Ascending aorta (tissue), 2 donors: ENCODE measurements around the gene SH2D5. TPM values are rescaled to one million over a fixed set of nuclear protein-coding genes. Genes with fewer than 3 reads are reported as not detected.
"Not testable (repeated sequence)": the region's sequence is repeated elsewhere in the genome, so short reads cannot be mapped to it uniquely, and the experiment has no call there.

Experiments used
- DNase-seq, 2 donors: peaks; one replicate each; pipeline ENCODE4 v3.0.0-alpha.2; 2019; ENCODE audit warnings: low spot score in 2 of 2
- H3K27ac ChIP-seq, 2 donors: fragments of 200-600 bp; sonication (generic); one replicate each; pipeline ENCODE4 v1.5.1; 2016 to 2017; ENCODE audit warnings: mild to moderate bottlenecking in 1 of 2
- H3K27me3 ChIP-seq: fragments of 200-600 bp; sonication (generic); one replicate; pipeline ENCODE4 v1.5.1; 2017
- H3K36me3 ChIP-seq, 2 donors: fragments of 200-600 bp; sonication (generic); one replicate each; pipeline ENCODE4 v1.5.1; 2016
- H3K4me1 ChIP-seq, 2 donors: fragments of 200-600 bp; sonication (generic); one replicate each; pipeline ENCODE4 v1.5.1; 2016 to 2017; ENCODE audit warnings: mild to moderate bottlenecking in 1 of 2
- H3K4me3 ChIP-seq, 2 donors: fragments of 200-600 bp; sonication (generic); one replicate each; pipeline ENCODE4 v1.5.1; 2016 to 2017; ENCODE audit warnings: mild to moderate bottlenecking in 1 of 2
- H3K9me3 ChIP-seq, 2 donors: fragments of 200-600 bp; sonication (generic); one replicate each; pipeline ENCODE4 v1.5.1; 2016
- CTCF ChIP-seq, 3 experiments: fragments of 200-600 bp in 2 of 3; fragments of 450-650 bp in 1 of 3; sonication (generic) in 2 of 3; IDR thresholded peaks; one replicate each; pipeline ENCODE4 v1.5.1; 2016 to 2019; ENCODE audit warnings: antibody characterized with exemption in 3 of 3, mild to moderate bottlenecking in 1 of 3, moderate library complexity in 1 of 3
- intact Hi-C: fragments of 100-400 bp; cut with DNase I; formaldehyde crosslinking; loops from one replicate; pipeline ENCODE4 v1.15.1; 2023
- total RNA-seq: library from RNA; depleted of rRNA; stranded (reverse); fragments of >200 nt; gene quantifications from one replicate; pipeline ENCODE4 v1.1.0, GENCODE V29; 2016

The SH2D5 gene
- total RNA-seq, 1 donor from 2014 or later, result not detected

- Histone ChIP-seq H3K36me3 (no peaks in the 10 kb centered on the region), H3K4me3 (no peak overlapping the region), H3K27ac (no peak overlapping the region), H3K4me1 (peaks cover 0 to 4% of the 10 kb centered on the region in 2 donors), H3K27me3 (peaks cover 8% of the 10 kb centered on the region), H3K9me3 (no peaks in the 10 kb centered on the region)
- intact Hi-C loops, result no loop called here
- no peak for TF ChIP-seq CTCF (IDR thresholded peaks at IDR 0.05)
- DNase-seq, result peak in 1 of 2 donors; percentile 33
These were observed 13.2 kb downstream of the SH2D5 start for GRCh38 chr1:20719261-20719660.

DNA sequence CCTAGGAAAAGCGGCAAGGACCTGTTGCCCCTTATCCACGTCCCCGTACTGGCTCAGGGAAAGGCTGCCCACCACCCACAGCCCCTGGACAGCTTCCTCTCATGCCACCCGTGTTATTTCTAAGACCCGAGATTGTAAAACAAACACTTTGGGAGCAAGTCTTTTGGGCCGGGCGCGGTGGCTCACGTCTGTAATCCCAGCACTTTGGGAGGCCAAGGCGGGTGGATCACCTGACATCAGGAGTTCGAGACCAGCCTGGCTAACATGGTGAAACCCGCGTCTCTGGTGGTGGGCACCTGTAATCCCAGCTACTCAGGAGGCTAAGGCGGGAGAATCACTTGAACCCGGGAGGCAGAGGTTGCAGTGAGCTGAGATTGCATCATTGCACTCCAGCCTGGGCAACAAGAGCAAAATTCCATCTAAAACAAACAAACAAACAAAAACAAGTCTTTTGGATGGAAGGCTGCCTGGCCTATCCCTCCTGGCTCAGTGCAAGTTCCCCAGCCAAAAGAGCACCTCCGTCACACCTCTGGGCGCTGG lies 14.1 kb downstream of the SH2D5 start:
- intact Hi-C loops, H3K36me3 ChIP-seq, H3K27me3 ChIP-seq, DNase-seq, H3K4me1 ChIP-seq, H3K27ac ChIP-seq, H3K9me3 ChIP-seq: not testable (repeated sequence)
- peak overlapping the region; percentile 65 to 66 for H3K4me3 ChIP-seq

DNA sequence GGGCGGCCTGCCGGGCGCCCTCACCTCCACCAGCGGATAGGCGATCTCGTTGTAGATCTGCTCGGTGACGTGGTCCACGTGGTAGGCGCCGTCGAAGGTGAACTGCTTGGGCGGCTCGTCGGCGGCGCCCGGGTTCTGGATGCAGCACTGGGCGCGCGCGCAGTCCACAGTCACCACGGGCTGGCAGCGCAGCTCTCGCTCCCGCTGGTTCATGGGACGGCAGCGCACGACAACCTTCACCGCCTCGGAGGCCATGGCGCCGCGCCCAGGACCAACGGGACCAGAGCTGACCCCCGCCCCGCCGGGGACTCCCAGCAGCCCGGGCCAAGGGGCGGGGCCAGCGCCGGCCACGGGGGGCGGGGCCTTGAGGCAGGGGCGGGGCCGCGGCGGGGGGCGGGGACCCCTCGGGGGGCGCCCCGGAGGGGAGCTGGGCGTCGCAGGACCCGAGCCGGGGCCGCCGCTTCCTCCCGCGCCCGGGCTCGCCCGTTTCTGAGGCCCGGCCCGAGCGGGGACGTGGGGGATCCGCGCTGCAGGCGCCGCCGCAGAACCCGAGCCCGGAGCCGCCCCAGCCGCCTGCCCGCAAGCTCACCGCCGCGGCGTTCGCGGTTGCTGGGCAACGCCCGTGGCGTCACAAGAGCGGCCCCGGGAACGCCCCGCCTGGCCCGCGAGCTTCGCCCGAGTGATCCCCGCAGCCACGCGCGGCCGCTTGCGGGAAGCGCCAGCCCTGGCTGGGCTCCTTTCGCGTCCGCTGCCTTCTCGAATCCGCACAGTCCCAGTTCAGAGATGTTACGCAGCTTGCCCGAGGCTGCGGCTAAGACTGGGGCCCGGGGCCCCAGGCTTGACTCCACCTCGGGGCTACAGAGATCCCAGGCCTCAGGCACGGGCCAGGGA lies 14.8 kb downstream of the SH2D5 start, which contains the start of gene KIF17:
TSS of gene KIF17 (minus strand) at position 556 of the 891 bp plus-strand sequence. CDS start at position 255, 301 bp downstream.
- no peaks in the 10 kb centered on the region for H3K9me3 ChIP-seq
- peaks cover 8% of the 10 kb centered on the region for H3K27me3 ChIP-seq
- no peaks in the 10 kb centered on the region for H3K36me3 ChIP-seq
- peak in 1 of 2 donors; percentile 81 for DNase-seq
- peaks cover 0 to 4% of the 10 kb centered on the region in 2 donors for H3K4me1 ChIP-seq
- no peak within 1 kb of the TSS for H3K27ac ChIP-seq
- H3K4me3 ChIP-seq, result peak within 1 kb of the TSS; percentile 65 to 66
- TF ChIP-seq CTCF (IDR thresholded peaks at IDR 0.05), result no peak
- intact Hi-C loops, result no loop called here

DNA sequence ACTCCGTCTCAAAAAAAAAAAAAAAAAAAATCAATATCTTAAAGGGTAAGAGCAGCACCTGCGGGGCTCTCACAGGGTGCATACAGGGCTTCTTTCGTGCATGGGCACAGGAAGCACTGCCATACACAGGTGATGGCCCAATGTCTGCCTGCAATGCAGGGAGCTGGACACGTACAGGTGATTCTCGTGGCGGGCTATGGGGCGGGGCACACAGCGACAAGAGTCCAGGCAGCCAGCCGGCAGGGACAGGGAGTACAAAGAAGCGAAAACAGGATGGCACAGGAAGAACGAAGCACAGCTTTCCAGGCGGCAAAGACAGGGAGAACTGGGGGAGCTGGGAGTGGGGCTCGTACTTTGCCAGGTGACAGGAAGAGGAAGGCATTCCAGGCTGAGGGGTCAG lies 16.3 kb downstream of the SH2D5 start:
- Histone ChIP-seq H3K27me3 (peaks cover 8% of the 10 kb centered on the region), H3K4me3 (no peak overlapping the region), H3K4me1 (peaks cover 0 to 4% of the 10 kb centered on the region in 2 donors), H3K9me3 (no peaks in the 10 kb centered on the region), H3K27ac (no peak overlapping the region), H3K36me3 (no peaks in the 10 kb centered on the region)
- no peak for TF ChIP-seq CTCF (IDR thresholded peaks at IDR 0.05)
- intact Hi-C loops, result no loop called here
- DNase-seq, result no peak

- H3K36me3 ChIP-seq, result no peaks in the 10 kb centered on the region
- intact Hi-C loops, result no loop called here
- peaks cover 0 to 4% of the 10 kb centered on the region in 2 donors for H3K4me1 ChIP-seq
- no peak overlapping the region for H3K4me3 ChIP-seq
- no peak for TF ChIP-seq CTCF (IDR thresholded peaks at IDR 0.05)
- H3K27me3 ChIP-seq, result peaks cover 8% of the 10 kb centered on the region
- no peak for DNase-seq
- H3K9me3 ChIP-seq, result no peaks in the 10 kb centered on the region
- no peak overlapping the region for H3K27ac ChIP-seq
These were observed 17.1 kb downstream of the SH2D5 start for GRCh38 chr1:20715406-20715805.

DNA sequence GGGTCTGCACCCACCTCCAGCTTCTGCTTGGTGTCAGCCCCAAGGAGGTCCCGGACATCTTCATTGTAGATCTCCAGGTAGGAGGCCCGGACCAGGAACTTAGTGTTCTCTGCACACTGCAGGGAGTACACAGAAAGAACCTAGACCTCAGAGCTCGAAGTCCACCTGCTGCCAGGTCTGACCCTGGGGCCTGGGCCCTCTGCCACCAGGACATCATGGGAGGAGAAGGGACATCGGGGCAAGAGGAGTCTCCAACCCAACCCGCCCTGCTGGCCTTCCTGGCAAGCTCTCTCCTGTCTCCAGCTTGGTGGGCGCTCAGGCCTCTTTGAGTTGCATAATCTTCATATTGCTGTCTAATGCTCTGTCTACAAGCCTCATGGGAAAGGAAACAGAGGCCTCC lies 19.1 kb downstream of the SH2D5 start:
- Histone ChIP-seq H3K4me3 (no peak overlapping the region), H3K27ac (no peak overlapping the region), H3K36me3 (no peaks in the 10 kb centered on the region), H3K4me1 (peaks cover 0 to 4% of the 10 kb centered on the region in 2 donors), H3K27me3 (peaks cover 8% of the 10 kb centered on the region), H3K9me3 (no peaks in the 10 kb centered on the region)
- no peak for TF ChIP-seq CTCF (IDR thresholded peaks at IDR 0.05)
- no peak for DNase-seq
- intact Hi-C loops, result no loop called here
